NCI-H1417 (cell line): ENCODE data around the gene SLC6A12.
"Not testable (repeated sequence)": the region's sequence is repeated elsewhere in the genome, so short reads cannot be mapped to it uniquely, and the experiment has no call there.

Experiments used
- DNase-seq, 3 experiments: peaks; one replicate each; lab custom pipeline; 2025; lab: John Stamatoyannopoulos, UW

Gene SLC6A12

GRCh38 chr12:214003-214741 lies at the start of gene SLC6A12:
SLC6A12 (minus strand) TSS chr12:214157; CDS start chr12:209986, 4,171 bp downstream.
- no peak for DNase-seq

GRCh38 chr12:263574-263973 lies 49.6 kb upstream of the SLC6A12 start:
- no peak for DNase-seq

GRCh38 chr12:262817-263216 lies 48.9 kb upstream of the SLC6A12 start, which contains the start of gene SLC6A13:
SLC6A13 (minus strand) TSS chr12:262836; CDS start chr12:260052, 2,784 bp downstream.
- peak in 1 of 3 experiments; percentile 19 for DNase-seq

- no peak for DNase-seq
Measured at GRCh38 chr12:262113-262512, 48.2 kb upstream of the SLC6A12 start.

GRCh38 chr12:257521-258321 lies 43.8 kb upstream of the SLC6A12 start:
- DNase-seq = no peak

GRCh38 chr12:256958-257357 lies 43.0 kb upstream of the SLC6A12 start:
- no peak for DNase-seq

GRCh38 chr12:256225-256624 lies 42.3 kb upstream of the SLC6A12 start:
- DNase-seq = no peak

- no peak for DNase-seq
Measured at GRCh38 chr12:254912-255311, 41.0 kb upstream of the SLC6A12 start.

- no peak for DNase-seq
Measured at GRCh38 chr12:254039-254438, 40.1 kb upstream of the SLC6A12 start.

- peak in 1 of 3 experiments; percentile 73 for DNase-seq
Measured at GRCh38 chr12:253116-253831, 39.3 kb upstream of the SLC6A12 start.

GRCh38 chr12:252636-253035 lies 38.7 kb upstream of the SLC6A12 start:
- DNase-seq = peak in 1 of 3 experiments; percentile 43

- DNase-seq = peak in 1 of 3 experiments; percentile 7
Measured at GRCh38 chr12:247271-247670, 33.3 kb upstream of the SLC6A12 start.

- DNase-seq = no peak
Measured at GRCh38 chr12:243381-243780, 29.4 kb upstream of the SLC6A12 start.

GRCh38 chr12:242496-242895 lies 28.5 kb upstream of the SLC6A12 start:
- DNase-seq = no peak

- DNase-seq = no peak
Measured at GRCh38 chr12:241266-241665, 27.3 kb upstream of the SLC6A12 start.

GRCh38 chr12:240566-240965 lies 26.6 kb upstream of the SLC6A12 start:
- no peak for DNase-seq

GRCh38 chr12:238736-239398 lies 24.9 kb upstream of the SLC6A12 start:
- DNase-seq = no peak

- no peak for DNase-seq
Measured at GRCh38 chr12:238116-238515, 24.2 kb upstream of the SLC6A12 start.

GRCh38 chr12:237026-237815 lies 23.3 kb upstream of the SLC6A12 start:
- no peak for DNase-seq

GRCh38 chr12:236445-236844 lies 22.5 kb upstream of the SLC6A12 start:
- DNase-seq = no peak

GRCh38 chr12:235967-236366 lies 22.0 kb upstream of the SLC6A12 start:
- DNase-seq = not testable (repeated sequence)
